ENCODE data around the gene GAST.

GAST gene

DNA sequence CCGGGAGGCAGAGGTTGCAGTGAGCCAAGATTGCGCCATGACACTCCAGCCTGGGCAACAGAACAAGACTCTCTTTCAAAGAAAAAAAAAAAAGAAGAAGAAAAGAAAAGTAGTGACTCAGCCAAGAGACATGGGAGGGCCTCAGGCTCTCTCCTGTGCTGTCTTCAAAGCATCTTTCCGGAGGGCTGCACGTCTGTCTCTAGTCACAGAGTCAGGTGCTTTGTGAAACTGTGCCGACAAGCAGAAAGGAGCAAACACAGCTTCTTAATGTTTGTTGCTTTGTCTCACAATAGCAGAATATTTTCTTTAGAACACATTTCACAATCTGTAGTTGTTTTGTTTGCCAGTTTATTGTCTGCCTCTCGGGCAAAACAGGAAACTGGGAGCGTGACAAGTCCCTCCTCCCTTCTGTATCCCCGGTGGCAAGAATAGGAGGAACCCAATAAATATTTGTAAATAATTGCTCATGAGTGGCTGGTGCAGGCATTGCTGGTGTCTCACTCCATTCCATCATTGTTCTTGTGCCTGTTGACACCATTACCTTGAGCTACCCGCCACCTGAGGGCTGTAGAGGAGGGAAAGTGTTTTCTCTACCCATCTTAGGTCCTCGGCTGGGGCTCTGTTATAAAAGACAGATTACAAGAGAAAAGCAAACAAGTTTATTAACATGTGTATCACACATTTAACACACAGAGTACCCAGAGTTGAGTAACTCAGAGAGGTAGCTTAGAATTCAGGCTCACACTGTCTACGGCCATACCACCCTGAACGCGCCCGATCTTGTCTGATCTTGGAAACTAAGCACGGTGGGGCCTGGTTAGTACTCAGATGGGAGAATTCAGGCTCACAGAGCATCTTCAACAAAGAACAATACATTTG, 5.5 kb downstream of the GAST start:
- no peak for DNase-seq

DNA sequence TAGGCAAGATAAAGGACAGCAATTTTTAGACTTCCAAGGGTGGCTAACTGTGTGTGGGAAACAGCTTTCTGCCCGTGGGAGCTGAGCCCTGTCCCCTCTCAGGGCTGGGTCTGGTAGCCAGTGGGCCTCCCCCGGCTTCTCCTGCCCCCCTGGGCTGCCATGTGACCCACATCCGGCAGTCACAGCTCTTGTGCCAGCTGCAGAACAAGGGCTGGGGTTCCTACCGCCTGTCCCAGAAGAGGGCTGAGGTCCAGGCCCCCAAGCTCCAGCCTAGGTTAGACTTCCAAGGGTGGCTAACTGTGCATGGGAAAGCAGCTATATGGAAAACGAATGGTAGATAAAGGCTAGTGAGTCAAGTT, 6.1 kb downstream of the GAST start:
- no peak for DNase-seq

- no peak for DNase-seq
Observed at GRCh38 chr17:41722231-41722630, 10.1 kb downstream of the GAST start.

DNA sequence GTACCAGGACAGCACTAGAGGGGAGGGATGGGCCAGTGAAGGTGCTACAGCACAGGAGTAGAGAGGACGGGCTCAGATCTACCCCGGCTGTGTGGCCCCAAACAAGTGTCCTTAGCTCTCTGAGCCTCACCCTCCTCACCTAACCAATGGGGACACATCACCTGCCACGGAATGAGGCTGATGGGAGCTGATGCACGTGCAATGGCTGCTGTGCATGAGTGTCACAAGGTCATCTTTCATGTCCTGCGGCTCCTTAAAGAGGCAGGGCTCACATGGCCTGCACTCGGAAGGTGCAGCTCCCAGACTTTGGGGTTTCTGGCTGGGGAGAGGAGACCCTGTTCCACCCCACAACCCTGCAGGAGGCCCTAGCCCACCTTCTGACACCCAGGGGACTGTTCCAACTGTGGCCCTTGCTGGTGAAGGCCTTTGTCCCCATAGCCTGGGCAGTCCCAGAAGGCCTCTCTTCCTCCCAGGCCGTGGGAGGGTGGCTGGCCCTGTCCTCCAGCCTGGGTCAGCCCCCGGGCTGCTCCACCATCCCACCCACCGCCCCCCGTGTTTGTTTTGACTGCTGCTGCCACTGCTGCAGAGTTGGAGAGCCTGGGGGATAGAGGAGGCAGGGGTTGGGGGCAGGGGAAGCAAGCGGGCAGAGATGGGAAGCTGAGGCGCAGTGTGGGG, 11.8 kb downstream of the GAST start:
- DNase-seq, result no peak

DNA sequence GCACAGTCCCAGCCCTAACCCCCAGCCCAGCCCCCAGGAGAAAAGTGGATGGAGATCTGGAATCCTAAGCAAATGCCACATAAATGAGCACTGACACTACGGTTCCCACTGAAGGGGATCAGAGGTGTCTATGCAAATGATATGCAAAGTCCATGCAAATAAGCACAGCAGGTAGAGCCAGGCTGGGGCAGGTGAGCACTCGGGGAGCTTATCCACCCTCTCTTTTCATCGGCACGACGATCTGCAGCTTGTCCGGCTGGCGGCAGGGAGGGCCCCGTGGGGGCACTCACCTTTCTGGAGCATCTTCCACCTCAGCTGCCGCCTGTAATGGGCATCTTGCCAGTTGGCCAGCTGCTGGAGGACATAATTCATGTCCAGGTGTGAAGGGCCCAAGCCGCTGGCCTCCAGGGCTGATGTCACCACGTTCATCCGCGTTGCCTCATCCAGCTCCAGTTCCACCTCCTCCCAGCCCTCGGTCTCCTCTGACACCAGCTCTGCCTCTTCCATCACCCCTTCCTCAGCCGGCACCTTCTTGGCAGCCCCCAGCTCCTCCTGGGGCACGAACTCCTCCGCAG, 12.4 kb downstream of the GAST start:
- no peak for DNase-seq

- no peak for DNase-seq
Observed at GRCh38 chr17:41725134-41725533, 13.0 kb downstream of the GAST start.

GRCh38 chr17:41728056-41728455, 15.9 kb downstream of the GAST start:
- DNase-seq, result no peak

GRCh38 chr17:41730479-41730878, 18.3 kb downstream of the GAST start:
- DNase-seq, result no peak

- no peak for DNase-seq
Observed at GRCh38 chr17:41731836-41732235, 19.7 kb downstream of the GAST start.

- no peak for DNase-seq
Observed at GRCh38 chr17:41733348-41734138, 21.4 kb downstream of the GAST start.

GRCh38 chr17:41734139-41734948, 22.2 kb downstream of the GAST start, which contains the start of gene HAP1:
TSS of gene HAP1 (minus strand) at chr17:41734643. CDS start at chr17:41734634, 9 bp downstream.
- DNase-seq, result no peak

- no peak for DNase-seq
Observed at GRCh38 chr17:41734949-41735313, 22.8 kb downstream of the GAST start.

DNA sequence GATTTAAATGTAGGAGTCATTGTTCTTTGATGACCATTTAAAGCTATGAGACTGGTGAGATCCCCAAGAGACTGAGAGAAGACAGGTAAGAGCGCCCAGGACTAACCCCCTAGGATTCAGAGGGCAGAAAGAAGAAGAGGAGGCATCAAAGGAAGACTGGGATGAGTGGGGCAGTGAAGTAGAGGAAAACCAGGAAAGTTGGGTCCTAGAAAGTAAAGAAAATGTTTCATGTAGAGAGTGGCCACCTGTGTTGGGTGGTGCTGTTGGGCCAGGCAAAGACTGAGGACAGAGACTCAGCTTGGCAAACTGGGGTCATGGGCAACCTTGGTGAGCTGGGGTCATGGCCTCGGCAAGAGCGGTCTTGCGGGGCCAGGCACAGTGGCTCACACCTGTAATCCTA, 23.6 kb downstream of the GAST start:
- no peak for DNase-seq

GRCh38 chr17:41736983-41737679, 25.0 kb downstream of the GAST start:
- no peak for DNase-seq

DNA sequence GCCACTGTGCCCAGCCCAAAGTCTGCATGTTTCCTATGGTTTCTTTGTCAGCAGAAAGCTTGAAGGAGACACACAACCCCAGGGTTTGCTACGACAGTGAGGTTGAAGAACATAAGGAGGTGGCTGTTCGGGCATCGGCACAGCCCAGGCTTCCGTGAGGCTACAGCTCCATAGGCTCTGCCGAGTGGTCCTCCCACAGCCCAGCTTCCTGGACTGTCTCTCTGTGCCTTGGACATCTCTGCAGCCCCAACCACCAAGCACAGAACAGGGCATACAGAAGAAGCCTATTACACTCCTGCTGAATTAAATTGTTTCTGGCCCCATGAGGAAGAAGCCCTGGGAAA, 25.5 kb downstream of the GAST start:
- no peak for DNase-seq

GRCh38 chr17:41738077-41738800, 26.1 kb downstream of the GAST start:
- peak; percentile 32 for DNase-seq

- DNase-seq, result no peak
Observed at GRCh38 chr17:41738801-41739112, 26.6 kb downstream of the GAST start.

- no peak for DNase-seq
Observed at GRCh38 chr17:41739661-41740352, 27.7 kb downstream of the GAST start.

- no peak for DNase-seq
Observed at GRCh38 chr17:41740506-41740905, 28.4 kb downstream of the GAST start.

- no peak for DNase-seq
Observed at GRCh38 chr17:41741709-41742108, 29.6 kb downstream of the GAST start.

GRCh38 chr17:41748275-41748674, 36.1 kb downstream of the GAST start:
- DNase-seq, result no peak

All from DMS 273 treated with DMSO at 0.1 percent for 48 hours (cell line).